Pancreas (tissue), 10 donors: Measurements from ENCODE around the gene PDE8A. TPM values are rescaled to one million over a fixed set of nuclear protein-coding genes. Genes with fewer than 3 reads are reported as not detected.

ENCODE experiments used
- ATAC-seq, 4 donors: fragments of 200-7000 bp; cut with Tn5 transposase; one replicate each; pipeline versions ENCODE4 v1.8.0 to v1.9.1; 2020; ENCODE audit warnings: mild to moderate bottlenecking in 4 of 4, moderate library complexity in 4 of 4
- DNase-seq, 6 donors: peaks; one replicate each; pipeline ENCODE4 v3.0.0-alpha.2; 2020
- FAIRE-seq: peaks from 2 replicates; lab custom pipeline; 2012; peaks lifted over from hg19 to GRCh38; lab: Jason Lieb, UNC
- H3K27ac ChIP-seq, 4 donors: fragments of 200-600 bp; sonication (generic); 1 replicate in 3 of 4; 2 replicates in 1 of 4; pipeline versions ENCODE4 v1.5.0 to v1.8.0; 2020
- H3K27me3 ChIP-seq, 4 donors: fragments of 200-600 bp; one replicate each; pipeline ENCODE4 v1.8.0; 2021
- H3K36me3 ChIP-seq, 3 donors: fragments of 200-600 bp; sonication (generic) in 1 of 3; one replicate each; pipeline versions ENCODE4 v1.5.0 to v1.8.0; 2020 to 2021
- H3K4me1 ChIP-seq, 3 donors: fragments of 200-600 bp; one replicate each; pipeline ENCODE4 v1.8.0; 2021
- H3K4me3 ChIP-seq, 4 donors: fragments of 200-600 bp; sonication (generic) in 2 of 4; one replicate each; pipeline versions ENCODE4 v1.5.0 to v1.8.0; 2020 to 2021
- H3K9me3 ChIP-seq, 4 donors: fragments of 200-600 bp; one replicate each; pipeline ENCODE4 v1.8.0; 2021
- WGBS, 2 donors: extraction: QIAGEN DNeasy Blood & Tissue Kit; methylation state at CpG; one replicate each; pipeline ENCODE4 v1.1.7; 2013; 5-methylcytosine and 5-hydroxymethylcytosine counted together
- intact Hi-C, 3 donors: fragments of 100-400 bp; cut with DNase I; formaldehyde crosslinking; loops; one replicate each; pipeline versions ENCODE4 v1.11.1 to v1.14.2; 2022
- polyA plus RNA-seq, 2 donors: library from polyadenylated mRNA; stranded (reverse); fragments of 200-250 nt; gene quantifications; one replicate each; pipeline ENCODE4 v1.2.3, GENCODE V29; 2013
- total RNA-seq, 6 donors: library from RNA; stranded (reverse); fragmentation: NEBNext Ultra II Directional in 4 of 6; extraction: Animal tissue kit (Norgen Biotek cat#: 25700) in 4 of 6; gene quantifications; one replicate each; pipeline versions ENCODE4 v1.2.1 to v1.2.4, GENCODE V29; 2021 to 2023
- TF ChIP-seq, protein P1 (sequence below), 4 donors: fragments of 200-600 bp; sonication (generic) in 3 of 4; IDR thresholded peaks; one replicate each; pipeline versions ENCODE4 v1.5.0 to v1.8.0; 2021; ENCODE audit warnings: antibody characterized with exemption in 4 of 4
- donor health status: healthy with polysubstance abuse.
- donor health status: DM: no; HTN: no; CAD: no; lungs with moderate emphysema.
- donor health status: DM: no; HTN: no; CAD: no.
- donor health status: control.
- donor health status: control.
- donor health status: Bipolar disorder and iron deficiency.
- donor health status: DM: yes; HTN: yes; CAD: no.
- donor health status: DM: no; HTN: no; CAD: no.
- donor health status: DM: no; HTN: no; CAD: no.
- donor health status: DM: yes; HTN: yes; CAD: no.

The PDE8A gene
- total and polyA plus RNA-seq, 8 donors = 14.7 to 31.3 (median 20.7) TPM

DNA sequence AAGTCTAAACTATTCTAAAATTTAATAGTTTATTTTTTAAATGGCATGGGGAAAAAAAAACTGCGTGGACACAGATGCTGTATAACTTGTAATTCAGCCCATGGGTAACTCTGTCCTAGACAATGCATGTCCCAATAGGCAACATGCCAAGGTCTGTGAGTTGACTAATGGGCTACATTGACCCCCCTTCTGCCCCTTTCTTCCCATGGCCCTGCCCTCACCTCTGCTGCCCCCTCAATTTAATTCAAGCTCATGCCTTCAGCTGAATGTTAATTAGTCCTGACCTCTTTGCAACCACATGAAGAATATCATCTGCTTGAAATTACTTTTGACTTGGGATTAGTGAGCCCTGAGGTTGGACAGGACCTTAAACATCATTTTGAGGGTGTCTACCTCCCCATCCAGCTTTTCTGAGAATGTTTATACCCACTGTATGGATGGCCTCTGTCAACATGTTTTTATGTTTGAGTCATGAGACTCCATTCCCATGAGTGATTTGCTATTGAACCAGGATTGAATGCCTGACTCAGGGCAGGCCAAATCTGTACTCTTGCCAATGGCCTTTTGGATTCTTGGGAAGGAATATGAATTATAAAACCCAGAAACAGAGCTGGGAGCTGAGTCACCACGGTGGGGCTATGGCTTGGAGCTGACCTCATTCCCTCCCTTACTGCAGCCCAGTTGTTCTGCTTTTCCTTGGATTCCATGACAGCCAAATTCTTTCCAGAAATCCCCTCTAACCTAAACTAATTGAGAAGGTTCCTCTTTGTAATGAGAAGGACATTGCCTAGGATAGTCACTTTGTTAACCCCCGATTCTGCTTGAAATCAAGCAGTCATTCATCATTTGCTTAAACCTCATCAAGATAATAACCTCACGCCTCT lies 33.5 kb upstream of the PDE8A start:
- no peaks in the 10 kb centered on the region for H3K36me3 ChIP-seq
- no peak overlapping the region for H3K4me3 ChIP-seq
- H3K27me3 ChIP-seq = no peaks in the 10 kb centered on the region
- TF ChIP-seq, protein P1, sequence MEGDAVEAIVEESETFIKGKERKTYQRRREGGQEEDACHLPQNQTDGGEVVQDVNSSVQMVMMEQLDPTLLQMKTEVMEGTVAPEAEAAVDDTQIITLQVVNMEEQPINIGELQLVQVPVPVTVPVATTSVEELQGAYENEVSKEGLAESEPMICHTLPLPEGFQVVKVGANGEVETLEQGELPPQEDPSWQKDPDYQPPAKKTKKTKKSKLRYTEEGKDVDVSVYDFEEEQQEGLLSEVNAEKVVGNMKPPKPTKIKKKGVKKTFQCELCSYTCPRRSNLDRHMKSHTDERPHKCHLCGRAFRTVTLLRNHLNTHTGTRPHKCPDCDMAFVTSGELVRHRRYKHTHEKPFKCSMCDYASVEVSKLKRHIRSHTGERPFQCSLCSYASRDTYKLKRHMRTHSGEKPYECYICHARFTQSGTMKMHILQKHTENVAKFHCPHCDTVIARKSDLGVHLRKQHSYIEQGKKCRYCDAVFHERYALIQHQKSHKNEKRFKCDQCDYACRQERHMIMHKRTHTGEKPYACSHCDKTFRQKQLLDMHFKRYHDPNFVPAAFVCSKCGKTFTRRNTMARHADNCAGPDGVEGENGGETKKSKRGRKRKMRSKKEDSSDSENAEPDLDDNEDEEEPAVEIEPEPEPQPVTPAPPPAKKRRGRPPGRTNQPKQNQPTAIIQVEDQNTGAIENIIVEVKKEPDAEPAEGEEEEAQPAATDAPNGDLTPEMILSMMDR (IDR thresholded peaks at IDR 0.05) = no peak
- WGBS, 2 donors = 77 to 82% methylated on average over 4 of the region's 4 CpGs
- DNase-seq (no peak), FAIRE-seq (no peak), ATAC-seq (peak; percentile 26 to 62 (median 48))
- no peak overlapping the region for H3K27ac ChIP-seq
- intact Hi-C loops = no loop called here
- H3K9me3 ChIP-seq = no peaks in the 10 kb centered on the region
- peaks cover 0 to 2% (median 0%) of the 10 kb centered on the region in 3 donors for H3K4me1 ChIP-seq

DNA sequence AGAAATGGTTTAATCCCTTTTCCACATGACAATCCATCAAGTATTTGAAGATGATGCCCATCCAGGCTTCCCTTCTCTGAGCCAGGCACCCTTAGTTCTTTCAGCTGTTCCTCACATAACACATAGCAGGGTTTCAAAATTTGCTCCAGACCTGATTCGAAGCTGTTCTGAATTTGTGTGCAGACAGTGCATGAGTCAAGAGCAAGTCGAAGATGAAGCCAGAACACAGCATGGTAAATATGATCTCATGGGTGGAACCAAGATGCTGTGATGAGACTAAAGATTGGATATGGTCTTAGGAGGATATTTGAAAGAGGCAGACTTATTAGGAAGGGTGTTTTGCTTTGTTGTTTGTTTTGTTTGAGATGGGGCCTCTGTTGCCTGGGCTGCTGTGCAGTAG lies 32.6 kb upstream of the PDE8A start:
- DNase-seq (no peak), ATAC-seq (peak in 1 of 4 donors; percentile 16), FAIRE-seq (no peak)
- TF ChIP-seq, protein P1 (IDR thresholded peaks at IDR 0.05) = no peak
- Histone ChIP-seq H3K9me3 (no peaks in the 10 kb centered on the region), H3K27me3 (no peaks in the 10 kb centered on the region), H3K4me1 (peaks cover 0 to 2% (median 0%) of the 10 kb centered on the region in 3 donors), H3K27ac (no peak overlapping the region), H3K36me3 (no peaks in the 10 kb centered on the region), H3K4me3 (no peak overlapping the region)
- intact Hi-C loops = no loop called here
- WGBS, 2 donors = 85 to 94% methylated on average over 2 of the region's 2 CpGs

DNA sequence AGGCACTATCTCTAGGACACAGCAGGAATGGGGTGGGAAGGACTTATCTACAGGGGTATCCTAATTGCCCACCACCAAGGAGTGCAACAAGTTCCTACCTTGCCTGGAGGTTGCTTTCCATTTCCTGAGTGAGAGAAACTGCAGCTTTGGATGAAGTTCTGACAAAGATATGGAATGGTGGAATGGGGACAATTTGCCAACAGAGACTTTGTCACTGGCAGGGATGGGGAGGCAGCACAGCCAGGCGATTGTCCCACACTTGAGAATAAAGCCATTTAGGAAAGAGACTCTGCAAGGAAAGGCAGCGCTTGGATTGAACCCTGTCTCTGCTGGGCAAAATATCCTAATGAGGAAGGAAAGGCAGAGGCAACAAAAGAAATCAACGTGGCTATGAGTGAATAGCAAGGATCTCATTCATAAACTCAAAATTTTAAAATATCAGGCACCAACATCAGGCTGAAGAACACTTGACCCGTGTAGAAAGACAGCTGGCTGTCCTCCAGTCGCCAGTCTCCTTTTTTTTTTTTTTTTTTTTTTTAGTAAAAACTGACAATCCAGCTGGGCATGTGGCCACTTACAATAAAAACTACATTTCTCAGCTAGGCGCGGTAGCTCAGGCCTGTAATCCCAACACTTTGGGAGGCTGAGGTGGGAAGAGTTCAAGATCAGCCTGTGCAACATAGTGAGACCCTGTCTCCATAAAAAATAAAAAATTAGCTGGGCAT lies 31.6 kb upstream of the PDE8A start:
- ATAC-seq (no peak), FAIRE-seq (no peak), DNase-seq (no peak)
- H3K4me1 ChIP-seq = peaks cover 0 to 2% (median 0%) of the 10 kb centered on the region in 3 donors
- H3K9me3 ChIP-seq = no peaks in the 10 kb centered on the region
- no peak overlapping the region for H3K4me3 ChIP-seq
- H3K36me3 ChIP-seq = no peaks in the 10 kb centered on the region
- intact Hi-C loops = loop anchor here in 1 of 3 donors (10.0 kb wide), 1 partner anchor 95 kb away; no protein-coding TSS in a partner anchor
- WGBS, 2 donors = 67 to 70% methylated on average over 7 of the region's 7 CpGs
- TF ChIP-seq, protein P1 (IDR thresholded peaks at IDR 0.05) = no peak
- no peak overlapping the region for H3K27ac ChIP-seq
- H3K27me3 ChIP-seq = no peaks in the 10 kb centered on the region

DNA sequence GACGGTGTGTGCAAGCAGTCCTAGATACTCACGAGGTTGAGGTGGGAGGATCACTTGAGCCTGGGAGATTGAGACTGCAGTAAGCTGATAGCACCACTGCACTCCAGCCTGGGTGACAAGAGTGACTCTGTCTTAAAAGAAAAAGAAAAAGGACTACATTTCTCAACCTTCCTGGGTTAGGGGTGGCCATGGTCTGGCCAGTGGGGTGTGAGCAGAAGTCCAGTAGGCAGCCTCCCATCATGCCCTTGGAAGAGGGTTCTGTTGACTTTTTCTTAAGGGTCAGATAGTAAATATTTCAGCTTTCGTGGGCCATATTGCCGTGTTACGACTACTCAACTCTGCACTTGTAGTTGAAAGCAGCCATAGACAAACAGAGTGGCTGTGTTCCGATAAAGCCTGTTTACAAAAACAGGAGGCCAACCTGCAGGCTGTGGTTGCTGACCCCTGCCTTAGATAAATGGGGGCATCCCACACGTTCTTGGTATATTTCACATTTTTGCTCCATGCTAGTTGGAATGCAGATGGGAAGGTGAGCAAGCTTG lies 31.0 kb upstream of the PDE8A start:
- Histone ChIP-seq H3K27me3 (no peaks in the 10 kb centered on the region), H3K36me3 (no peaks in the 10 kb centered on the region), H3K9me3 (no peaks in the 10 kb centered on the region), H3K27ac (no peak overlapping the region), H3K4me1 (peaks cover 0 to 2% (median 0%) of the 10 kb centered on the region in 3 donors), H3K4me3 (no peak overlapping the region)
- ATAC-seq = no peak
- FAIRE-seq = no peak
- WGBS, 2 donors = 77 to 86% methylated on average over 7 of the region's 7 CpGs
- TF ChIP-seq, protein P1 (IDR thresholded peaks at IDR 0.05) = no peak
- no peak for DNase-seq
- intact Hi-C loops = loop anchor here in 1 of 3 donors (10.0 kb wide), 1 partner anchor 94 kb away; no protein-coding TSS in a partner anchor
